NCI-H524 treated with DMSO at 0.1 percent for 48 hours (cell line): ENCODE results near the gene PUSL1.

ENCODE experiments used
- DNase-seq: peaks from one replicate; lab custom pipeline; 2025; lab: John Stamatoyannopoulos, UW

Gene PUSL1

DNA sequence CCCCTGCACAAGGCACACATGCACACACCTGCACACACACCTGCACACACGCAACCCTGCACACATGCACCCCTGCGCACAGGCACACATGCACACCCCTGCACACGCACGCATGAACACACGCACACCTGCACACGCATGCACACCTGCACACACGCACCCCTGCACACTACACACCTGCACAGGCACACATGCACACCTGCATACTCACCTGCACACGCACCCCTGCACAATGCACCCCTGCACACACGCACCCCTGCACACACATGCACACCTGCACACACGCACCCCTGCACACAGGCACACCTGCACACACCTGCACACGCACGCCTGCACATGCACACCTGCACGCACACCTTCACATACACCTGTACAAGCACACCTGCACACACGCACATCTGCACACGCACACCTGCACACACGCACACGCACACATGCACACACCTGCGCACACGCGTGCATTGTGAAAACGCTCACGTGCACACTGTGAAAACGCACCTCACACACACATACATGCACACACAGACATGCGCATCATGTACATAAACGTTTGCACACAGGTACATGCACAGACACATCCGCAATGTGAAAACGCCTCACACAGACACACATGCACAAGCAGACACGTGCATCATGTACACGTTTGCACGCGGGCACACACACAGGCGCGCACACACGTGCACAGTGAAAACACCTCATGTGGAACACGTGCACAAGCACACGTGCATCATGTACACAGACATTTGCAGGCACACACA lies 32.6 kb downstream of the PUSL1 start:
- no peak for DNase-seq

DNA sequence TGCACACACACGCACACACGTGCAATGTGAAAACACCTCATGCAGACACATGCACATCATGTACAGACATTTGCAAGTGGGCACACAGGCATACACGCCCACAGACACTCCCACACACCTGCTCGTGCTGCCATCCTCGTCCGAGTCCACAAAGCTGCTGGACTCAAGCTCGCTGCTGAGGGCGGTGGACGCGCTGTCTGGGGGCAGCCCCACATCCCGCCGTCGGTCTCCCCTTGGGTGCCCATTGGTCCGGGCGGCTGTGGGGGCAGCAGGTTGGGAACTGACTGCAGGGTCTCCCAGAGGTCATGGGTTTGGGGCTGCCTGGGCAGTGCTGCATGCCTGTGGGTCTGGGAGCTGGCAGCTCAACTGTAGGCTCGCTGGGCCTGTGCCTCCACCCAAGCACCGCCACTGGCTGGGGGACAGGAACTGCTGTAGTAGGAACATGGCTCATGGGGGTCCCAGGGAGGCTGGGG lies 33.2 kb downstream of the PUSL1 start:
- no peak for DNase-seq

DNA sequence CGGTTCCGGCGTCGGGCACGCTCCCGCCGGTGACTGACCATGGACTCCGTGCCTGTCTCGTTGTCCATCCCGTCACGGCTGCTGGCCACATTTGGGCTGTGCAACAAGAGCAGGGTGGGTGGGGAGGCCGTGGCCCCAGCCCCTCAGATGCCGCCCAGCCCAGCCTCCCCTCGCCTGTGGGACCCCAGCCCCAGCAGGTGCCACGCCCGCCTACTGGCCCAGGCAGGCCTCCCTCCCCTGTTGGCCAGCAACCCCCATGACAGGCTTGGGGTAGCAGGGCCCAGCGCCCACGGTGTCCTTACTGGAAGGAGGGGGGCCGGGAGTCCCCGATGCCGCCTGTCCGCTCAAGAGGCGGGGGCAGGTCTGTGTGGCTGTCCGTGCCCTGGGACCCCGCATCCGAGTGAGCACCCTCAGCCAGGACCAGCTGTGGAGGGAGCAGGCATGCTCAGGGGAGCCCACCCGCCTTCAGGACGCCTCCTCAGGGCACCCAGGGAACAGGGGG lies 33.7 kb downstream of the PUSL1 start:
- DNase-seq = no peak

DNA sequence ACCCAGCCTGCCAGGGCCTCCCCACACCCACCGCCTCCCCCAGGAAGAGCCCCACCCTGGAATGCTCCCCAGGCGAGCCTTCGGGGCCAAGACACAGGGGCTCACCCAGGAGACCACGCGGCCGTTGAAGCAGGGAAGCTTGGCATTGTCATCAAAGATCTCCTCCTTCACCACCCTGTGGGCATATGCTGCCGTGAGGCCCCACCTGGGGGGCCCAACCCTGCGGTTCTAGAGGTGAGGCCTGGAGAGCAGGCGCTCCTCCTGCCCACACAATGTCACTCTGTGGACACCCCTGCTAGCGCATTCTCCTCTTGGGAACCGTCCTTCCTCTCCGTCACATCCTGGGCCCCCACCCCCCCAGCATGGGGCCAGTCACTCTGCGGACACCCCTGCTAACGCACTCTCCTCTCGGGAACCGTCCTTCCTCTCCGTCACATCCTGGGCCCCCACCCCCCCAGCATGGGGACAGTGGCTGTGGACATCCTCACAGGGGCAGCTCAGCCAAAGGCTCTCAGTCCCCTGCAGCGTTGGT lies 34.3 kb downstream of the PUSL1 start:
- no peak for DNase-seq

DNA sequence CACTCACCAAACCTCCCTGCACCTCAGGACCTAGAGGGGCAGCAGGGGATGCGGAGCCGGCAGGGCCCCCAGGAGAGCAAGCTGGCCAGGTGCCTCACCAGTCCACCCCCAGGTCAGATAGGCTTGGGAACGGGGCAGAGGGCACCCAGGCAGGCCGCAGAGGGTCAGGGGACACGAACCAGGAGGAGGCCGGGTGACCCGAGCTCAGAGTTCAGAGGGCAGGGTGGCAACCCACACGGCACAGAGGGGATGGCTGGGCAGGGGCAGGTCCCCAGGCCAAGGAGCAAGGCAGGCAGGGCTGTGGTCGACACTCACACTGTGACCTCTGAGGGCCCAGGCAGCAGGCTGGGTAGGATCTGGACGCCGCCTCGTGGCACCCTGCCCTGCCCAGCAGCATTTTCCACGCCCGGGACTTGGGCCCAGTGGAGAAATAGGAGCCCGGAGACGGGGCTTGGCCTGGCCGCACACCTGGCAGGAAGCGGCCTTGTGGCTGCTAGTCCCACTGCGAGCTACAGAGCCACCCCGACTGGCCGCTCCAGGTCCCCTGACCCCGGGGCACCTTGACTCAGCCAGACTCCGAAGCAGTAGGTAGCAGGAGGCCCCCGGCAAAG lies 35.5 kb downstream of the PUSL1 start:
- DNase-seq = no peak

DNA sequence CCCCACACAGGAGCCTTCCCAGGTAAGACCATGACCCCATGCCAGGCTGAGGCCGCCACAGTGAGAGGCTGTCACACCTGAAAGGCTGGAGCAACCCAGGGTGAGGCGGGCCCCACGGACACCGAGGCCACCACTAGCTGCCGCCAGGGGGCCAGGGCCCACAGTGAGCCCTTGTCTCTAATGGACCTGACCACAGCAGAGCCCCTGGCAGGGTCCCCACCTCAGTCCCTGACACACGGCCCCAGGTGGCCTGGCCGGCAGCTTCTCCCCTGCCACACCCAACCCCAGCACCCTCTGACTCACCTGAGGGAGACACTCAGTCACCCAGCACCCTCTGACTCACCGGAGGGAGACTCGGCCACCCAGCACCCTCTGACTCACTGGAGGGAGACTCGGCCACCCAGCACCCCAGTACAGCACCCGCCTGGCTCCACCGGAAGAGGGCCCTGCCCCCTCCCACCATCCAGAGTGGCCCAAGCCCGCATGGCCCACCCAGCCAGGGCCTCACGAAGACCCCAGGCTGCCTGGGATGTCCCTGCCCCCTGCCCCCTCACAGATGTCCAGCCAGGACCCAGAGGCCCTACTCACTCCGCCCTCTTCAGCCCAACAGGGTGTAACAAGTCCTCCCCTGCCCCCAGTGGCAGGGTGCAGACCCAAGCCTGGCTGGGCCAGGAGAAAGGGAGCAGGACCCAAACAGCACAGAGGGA lies 36.4 kb downstream of the PUSL1 start:
- no peak for DNase-seq

DNA sequence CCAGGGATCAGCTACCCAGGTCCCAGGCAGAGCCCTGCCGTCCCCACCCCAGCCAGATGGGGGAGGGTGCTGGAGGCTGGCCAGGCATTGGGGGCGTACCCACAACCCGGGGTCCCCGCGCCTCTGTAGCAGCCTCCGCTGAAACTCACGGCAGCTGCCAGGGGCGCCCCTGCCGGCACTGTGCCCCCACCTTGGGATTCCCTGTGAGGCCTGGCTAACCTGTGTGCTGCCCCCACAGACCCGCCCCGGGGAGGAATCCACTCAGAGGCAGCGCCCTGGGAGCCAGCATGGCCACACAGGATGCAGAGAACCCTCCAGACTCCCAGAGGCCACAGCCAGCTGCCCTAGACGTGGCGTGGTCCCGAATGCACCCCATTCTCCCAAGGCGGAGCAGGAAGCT lies 37.0 kb downstream of the PUSL1 start:
- no peak for DNase-seq

DNA sequence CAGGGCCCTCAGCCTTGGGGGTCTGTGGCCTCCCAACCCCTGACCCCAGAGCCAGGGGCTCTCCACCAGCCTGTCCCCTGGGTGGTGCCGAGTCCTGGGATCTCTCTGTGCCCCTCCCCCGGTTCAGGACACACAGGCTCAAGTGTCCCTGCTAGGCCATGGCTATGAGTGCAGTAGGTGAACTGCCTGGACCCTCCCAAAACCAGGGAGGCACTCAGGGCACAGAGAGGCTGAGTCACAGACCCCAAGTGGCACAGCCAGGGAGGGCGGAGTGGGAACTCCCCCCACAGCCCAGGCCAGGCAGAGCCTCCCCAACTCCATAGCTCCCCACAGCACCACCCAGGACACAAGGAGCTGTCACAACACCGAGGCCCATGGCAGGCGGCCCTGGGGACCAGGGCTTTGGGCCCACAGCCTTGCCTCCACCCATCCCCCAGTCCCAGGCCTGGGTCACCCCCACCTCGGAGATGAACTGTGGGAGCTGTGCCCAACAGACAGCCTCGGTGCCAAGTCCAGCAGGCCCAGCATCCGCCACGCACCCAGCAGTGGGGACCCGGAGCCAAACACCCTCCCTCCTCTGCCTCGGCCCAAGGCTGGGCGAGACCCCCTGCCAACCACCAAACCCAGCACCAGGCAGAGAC lies 37.6 kb downstream of the PUSL1 start:
- DNase-seq = no peak

DNA sequence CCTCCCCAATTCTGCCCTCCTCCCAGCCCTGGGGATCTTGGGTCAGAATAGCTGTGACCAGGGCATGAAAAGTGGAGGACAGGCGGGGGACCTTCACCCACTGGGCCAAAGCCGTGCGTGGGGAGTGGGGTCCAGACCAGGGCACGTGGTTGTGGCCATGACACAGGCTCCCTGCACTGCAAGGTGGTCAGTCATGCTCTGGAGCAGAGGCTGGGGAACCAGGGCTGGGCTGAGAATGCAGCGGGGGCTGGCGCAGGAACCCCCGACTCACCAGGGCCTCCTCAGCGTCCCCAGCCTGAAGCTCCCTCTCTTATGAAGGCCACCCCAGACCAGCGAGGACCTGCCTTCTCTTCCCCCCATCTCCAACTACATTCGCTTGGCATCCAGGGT lies 38.1 kb downstream of the PUSL1 start:
- no peak for DNase-seq

DNA sequence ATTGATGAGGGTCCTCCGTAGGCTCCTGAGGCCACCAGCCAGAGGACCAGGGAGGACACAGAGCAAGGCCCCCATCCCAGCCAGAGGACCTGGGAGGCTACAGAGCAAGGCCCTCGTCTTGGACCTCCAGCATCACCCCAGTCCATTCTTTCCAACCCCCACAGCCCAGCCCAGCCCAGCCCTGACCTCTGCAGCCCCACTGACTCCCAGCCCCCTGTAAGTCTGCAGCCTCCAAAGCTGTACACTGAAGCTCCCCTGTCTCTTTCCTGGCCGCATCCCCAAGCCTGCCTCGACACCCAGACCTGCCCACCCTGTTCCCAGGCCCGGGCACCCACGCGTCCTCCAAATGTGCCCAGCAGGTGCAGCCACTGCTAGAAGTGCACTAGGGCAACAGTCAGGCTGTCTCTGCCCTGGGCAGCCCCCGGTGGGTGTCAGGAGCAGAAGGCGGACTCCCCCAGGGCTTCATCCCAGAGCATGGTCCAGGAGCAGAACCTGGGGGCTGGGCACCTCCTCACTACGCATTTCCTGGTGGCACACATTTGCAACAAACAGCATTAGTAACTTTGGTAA lies 38.7 kb downstream of the PUSL1 start:
- no peak for DNase-seq

DNA sequence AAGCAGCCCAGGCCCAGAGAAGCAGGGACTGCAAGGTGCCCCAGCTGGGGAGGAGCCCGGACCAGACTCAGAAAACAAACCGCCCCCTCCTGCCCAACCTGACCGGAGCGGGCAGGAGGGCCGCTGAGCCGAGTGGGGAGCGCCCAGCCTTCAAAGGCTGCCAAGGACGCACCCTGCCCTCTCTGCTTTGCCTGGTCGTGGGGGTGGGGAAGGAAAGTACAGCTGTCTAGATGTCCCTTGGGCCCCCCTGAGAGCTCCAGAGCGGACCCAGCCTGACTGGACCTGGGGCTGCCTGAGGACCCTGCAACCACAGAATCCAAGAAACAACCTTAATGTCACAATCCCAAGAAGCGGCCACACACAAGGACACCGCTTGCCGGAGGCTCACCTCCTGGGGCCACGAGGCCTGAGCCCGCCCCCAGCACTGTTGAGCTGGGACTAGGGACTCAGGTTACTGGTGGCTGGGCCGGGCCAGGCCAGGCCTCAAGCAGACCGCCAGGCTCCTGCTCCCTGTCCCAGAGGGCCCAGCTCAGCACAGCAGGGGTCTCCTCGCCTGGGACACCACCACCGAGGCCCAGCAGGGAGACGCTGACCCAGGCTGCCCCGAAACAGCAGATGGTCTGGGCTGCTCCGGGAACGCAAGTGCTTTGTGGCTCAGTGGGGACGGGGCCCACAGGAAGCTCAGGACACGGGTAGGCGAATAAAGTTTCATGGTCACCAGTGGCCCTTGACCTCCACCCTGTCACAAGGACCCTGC lies 39.4 kb downstream of the PUSL1 start:
- no peak for DNase-seq

DNA sequence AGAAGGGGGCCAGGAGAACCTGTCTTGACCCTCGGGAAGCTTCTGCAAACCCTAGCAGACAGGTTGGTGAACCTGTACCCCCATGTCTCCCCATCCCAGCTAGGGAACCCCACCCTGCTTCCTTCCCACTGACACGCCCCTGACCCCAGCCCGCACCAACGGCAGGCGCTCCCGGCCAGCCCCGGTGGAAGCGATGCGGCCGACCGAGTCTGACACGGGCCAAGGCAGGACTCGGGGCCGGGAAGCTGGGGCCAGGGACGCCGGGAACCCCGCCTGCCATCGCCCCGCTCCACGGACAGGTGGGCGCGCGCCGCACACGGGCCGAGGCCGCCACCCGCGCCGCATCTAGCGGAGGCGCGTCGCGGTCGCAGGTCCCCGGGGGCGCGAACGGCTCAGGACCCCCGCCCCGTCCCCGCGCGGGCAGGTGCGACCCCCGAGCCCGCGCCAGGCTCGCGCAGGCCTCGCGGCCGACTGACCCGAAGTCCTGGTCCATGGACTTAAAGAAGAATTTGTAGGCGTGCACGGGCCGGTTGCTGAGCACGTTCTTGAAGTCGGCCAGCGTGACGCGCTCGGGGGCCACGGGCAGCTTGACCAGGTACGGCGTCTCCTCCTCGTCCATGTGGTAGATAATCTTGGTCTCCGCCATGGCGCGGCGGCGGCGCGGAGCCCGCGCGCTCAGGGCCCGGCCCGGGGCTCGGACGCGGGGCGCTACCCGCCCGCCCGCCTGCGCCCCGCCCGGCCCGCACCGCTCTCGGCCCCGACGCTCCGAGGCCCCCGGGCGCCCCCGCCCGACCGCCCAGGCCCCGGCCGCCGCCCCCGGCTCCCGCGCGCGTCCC lies 40.2 kb downstream of the PUSL1 start:
- no peak for DNase-seq

DNA sequence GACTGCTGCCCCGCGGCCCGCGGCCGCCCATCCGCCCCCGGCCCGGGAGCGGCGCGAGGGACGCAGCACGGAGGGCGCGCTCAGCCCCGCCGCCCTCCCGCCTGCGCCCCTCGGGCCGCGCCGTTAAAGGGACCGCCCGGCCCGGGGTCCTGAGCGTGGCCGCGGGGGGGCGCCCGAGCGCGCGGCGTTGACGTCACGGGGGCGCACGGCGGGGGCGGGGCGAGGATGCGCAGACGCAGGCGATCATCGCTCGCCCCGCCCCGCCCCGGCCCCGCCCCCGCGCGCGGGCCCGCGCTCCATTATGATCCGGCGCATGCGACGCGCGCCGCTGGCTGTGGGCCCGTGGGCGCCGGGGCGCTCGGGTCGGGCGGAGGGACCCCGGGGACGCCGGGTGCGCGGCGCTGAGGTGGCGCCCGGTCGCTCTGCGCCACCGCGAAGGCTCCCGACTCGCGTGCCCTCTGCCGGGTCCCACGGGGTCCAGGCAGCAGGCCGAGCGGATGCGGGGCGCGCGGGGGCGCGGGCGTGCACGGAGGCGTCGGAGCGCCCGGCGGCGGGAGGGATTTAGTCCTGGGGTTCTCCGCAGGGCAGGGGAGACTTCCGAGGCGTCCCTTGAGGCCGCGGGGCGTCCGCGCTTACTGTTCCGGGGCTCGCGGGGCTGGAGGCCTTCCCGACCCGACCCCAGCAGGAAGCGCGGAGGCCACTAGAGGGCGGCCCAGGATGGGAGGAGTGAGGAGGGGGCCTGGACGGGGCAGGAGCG lies 41.0 kb downstream of the PUSL1 start, which contains the start of gene DVL1:
DVL1 (minus strand) TSS at position 163 of the 757 bp plus-strand sequence. CDS start 353 bp downstream, outside the sequence.
- no peak for DNase-seq

DNA sequence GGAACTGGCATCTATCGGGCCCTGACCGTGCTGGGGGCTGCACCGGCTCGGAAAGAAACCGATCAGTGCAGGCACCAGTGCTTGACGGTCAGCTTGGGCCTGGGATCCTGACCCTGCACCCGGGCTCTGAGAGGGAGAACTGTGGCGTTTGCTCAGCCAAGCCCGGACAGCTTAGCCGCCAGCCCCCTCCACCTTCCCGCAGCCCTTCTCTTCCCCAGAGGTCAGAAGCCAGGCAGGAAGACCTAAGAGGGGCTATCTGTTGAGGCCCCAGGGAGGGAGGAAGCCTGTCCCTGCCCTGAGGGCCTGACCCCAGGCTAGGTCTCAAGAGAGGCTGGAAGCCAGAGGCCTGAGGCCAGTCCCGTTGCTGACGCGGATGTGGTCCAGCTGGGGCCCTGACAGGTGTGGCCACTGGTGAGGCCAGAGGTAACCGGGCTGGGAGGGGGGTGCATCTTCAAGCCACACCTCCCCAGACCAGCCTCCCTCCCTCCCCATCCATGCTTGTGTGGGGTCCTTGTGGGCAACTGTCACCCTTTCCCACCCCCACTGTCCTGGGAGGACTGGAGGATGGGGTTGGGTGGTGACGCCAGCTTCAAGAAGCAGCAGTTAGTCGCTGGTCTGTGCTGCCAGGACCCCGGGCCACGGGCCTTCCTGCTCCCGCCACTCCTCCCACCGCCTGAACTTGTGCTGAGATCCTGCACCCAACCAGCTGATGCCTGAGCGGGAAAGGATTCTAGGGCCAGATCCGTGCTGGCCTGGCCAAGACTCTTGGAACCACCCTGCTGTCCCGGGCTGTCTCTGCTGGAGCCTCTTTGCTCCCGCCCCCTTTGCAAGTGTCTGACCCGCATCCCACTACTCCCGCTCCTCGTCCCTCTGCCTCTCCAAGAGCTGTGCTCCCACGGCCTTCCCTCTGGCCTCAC lies 43.4 kb downstream of the PUSL1 start:
- DNase-seq = no peak

DNA sequence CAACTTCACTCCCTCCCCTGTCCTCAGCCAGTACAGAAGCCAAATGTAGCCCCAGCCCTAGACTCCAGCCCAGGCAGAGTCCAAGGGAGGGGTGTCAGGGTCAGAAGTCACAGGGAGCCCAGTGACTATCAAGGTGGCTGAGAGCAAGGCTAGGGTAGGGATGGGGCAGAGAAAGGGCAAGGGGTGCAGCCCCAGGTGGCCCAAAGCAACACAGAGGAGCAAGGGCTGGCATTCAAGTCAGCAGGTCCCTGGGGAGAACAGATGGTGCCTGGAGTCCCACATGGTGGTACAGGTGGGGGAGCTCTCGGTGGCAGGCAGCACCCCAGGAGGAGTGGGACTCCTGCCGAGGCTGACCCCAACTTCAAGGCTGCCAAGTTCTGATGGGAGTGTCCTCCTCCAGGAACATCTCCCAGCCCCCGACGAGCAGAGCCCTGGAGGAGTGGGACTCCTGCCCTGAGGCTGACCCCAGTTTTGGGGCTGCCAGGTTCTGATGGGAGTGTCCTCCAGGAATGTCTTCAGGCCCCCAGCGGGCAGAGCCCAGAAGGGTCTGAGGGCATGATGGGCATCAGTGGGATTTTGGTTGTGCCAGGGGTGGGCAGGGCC lies 44.5 kb downstream of the PUSL1 start:
- DNase-seq = no peak

DNA sequence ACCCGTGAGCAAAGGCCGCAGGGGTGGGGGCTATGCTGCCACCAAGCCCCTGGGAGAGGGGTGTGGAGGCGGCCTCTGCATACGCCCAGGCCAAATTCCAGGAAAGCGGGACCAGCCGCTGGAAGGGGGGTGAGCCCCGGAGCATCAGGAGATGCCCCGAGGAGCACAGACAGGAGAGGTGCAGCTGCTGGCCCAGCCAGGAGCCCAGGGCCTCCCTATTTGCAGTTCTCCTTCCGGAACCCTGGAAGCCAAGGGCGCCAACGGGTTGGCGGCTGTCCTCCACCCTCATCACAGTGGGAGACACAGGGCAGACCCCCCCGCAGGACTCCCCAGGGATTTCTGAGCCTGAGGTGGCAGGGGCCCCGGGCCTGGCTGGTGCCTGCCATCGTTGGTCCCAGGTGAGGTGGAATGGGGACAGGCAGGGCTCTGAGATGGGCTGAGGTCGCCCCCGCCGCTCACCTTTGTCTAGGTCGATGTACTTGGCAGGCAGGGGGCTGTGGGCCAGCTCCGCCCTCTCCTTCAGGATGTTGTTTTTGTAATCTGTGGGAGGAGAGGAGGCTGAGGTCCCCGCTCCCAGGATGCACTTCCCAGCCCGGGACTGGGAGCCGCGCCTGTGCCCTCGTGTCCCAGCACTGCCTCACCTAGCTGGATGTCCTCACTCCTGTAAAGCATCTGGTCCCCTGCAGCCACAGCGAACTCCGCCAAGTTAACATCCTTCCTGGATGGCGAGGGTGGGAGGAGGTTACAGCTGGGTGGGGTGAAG lies 45.2 kb downstream of the PUSL1 start:
- DNase-seq = no peak
